A204.1 (cell line): ENCODE measurements around the gene MBP.

Source experiments
- FAIRE-seq: peaks from 2 replicates; lab custom pipeline; 2012; peaks lifted over from hg19 to GRCh38; lab: Jason Lieb, UNC

Gene MBP

DNA sequence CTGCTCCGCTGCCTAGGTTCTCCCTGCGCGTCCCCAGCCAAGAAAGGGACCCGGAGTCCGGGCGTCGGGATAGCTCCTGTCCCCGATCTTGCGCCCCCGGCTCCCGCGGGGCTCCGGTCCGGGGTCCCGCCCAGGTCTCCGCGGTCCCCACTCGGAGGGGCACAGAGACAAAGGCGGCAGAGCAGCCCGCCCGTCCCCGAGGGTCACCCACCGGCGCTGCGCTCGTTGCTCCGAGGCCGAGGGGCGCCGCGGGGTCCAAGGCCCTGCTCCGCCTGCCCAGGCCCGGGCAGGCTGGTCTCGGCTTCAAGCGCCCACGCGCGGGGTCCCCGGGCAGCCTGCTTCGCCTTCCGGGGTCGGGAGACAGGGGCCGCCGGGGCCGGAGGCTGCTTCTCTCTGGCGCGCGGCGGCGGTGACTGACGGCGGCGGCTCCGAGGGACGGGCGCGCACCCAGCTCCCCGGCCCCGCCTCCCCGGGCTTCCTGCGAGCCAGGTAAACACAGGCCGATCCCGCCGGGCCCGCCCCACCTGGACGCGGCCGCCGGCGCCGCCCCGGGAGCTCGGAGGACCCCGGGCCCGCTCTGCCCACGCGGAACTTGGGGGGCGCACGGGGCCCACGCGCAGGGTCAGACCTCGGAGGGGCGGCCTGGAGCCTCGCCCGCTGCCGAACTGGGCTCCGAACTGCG is at the start of gene MBP:
Gene MBP, minus strand, starts transcription at position 415 of the 682 bp plus-strand sequence. CDS start 27,522 bp downstream, outside the sequence.
- FAIRE-seq, result no peak

DNA sequence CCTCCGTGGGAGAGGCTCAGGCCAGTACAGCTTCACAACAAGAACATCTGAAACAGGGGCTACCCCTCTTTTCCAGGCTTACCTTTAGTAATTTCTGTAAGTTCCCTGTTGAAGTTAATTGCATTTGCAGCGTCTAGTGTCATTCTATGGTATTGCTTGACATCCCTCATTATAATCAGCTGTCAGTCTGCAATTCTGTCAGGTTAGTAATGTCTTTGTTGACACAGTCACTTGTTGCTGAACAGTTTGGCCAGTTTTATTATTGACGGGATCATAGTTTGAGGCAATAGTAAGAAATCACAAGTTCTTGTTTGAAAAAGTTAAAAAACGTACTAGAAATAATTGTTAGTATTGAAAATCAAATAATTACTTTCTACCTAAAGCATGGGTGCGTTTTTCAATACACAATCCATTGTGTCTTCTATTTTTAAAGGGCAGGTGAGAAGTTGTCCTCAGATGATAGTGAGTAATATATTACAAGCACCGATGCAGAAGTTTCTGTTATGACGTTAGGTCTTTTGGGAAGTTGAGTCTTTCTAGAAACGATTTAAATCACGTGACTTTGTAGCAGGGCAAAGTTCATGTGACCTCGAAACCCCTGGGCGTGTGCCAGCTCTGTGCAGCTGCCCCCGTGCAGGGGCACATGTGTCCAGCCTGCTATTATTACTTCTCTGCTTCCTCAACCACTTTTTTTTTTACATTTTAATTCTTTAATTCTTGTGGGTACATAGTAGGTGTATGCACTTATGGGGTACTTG is 49.5 kb upstream of the MBP start:
- no peak for FAIRE-seq

DNA sequence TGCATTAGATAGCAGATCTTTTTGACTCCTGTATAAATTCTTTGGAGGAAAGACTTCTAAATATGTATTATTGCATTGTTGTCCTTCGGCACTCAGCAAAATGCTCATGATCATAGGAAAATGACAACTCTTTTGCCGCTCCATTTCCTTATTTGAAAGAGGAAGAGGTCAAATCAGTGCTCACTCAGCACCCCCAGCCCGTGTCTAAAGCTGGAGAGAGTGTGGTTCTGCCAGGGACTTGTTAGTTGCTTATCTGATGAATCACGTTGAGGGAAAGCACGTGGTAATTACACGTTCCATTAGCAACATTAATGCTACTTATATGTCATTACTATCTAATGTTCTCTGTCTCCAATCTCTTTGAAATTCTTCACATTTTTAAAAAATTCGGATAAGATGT is 46.0 kb upstream of the MBP start:
- no peak for FAIRE-seq

DNA sequence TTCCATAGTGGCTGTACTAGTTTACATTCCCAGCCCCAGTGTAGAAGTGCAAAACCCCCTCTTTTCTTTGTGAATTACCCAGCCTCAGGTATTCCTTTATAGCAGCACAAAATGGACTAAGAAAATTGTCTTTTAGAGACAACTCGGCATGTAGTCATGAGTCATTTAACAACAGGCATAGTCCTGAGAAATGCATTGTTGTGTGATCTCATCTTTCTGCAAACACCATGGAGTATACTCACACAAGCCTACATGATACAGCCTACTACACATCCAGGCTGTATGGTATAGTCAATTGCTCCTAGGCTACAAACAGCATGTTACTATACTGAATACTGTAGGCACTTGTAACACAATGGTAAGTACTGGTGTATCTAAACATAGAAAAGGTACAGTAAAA is 44.4 kb upstream of the MBP start:
- no peak for FAIRE-seq

DNA sequence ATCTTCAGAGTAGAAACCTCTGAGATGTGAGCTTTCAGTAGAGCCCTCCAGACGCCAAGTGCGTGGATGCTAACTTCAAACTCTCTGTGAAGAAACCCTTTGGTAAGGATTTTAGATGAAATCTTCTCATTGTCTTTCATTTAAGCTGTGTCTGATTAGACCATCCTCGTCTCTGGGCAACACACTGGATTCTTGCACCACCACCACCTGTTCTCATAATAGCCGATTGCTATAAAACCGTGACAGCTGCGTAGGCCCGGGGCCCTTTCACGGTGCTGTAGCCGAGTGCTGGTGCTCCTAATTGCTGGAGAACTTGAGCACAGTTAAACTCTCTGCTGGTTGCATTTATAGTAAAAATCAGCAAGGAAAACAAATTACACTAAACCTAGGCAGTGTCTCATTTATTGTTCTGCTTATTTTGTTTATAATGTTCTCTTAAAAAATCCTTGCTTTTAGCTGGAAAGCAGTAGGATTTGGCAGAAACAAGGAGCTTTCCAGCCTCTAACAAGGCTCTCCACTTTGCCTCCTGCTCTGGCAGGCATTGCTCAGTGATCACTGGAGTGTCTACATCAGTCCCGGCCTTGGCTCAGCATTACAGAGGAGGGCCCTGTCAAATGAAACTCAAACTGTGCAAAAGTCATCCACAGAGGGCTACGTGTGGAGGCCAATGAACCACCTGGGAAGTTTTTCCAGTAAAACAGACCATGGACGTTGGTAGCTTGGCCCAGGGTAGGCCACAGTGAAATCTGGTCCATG is 40.9 kb upstream of the MBP start:
- FAIRE-seq, result no peak

DNA sequence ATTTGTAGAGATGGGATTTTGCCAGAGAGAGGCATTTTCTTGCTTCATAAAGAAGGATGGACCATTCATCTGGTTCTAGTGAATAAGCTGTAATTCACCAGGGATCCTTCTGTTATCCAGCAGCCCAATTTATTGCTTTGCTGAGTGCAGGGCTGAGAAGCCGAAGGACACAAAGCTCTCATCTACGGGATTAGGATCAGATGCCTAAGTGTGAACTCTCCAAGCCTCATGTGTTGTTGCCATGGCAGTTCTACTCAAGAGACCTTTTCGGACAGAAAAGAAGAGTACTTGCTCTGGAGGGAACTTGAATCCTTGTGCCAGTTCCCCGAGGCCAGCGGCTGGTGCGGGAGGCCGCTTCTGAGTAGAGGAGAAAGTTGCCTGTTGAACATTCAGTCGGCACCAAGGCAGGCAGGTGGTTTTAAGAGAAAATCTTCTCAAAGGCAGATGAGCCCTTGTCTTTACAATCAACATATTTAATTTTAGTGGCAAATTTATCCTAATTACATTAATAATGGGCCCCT is 38.4 kb upstream of the MBP start:
- no peak for FAIRE-seq

DNA sequence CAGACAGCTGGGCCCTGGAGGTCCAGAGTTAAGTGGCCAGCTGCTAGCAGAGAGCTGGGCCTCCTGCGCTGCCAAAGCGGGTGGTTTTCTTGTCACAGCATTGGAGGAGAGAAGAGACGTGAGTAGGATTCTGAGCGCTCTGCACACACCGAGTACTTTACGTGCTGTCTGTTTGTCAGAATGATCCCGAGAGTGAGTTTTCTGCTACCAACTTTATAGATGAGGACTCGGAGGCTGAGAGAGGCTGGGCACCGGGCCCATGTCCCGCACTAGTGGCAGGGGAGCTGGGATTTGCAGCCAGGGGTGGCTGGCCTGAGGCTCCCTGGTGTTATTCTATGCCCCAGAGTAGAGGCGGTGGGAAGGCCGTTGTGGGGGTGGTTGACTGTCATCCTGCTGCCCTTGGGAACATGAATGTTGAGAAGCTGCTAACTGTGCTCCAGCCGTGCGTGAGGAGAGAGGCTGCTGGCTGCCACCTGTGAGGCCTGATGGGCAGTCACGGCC is 36.3 kb upstream of the MBP start:
- FAIRE-seq, result no peak

DNA sequence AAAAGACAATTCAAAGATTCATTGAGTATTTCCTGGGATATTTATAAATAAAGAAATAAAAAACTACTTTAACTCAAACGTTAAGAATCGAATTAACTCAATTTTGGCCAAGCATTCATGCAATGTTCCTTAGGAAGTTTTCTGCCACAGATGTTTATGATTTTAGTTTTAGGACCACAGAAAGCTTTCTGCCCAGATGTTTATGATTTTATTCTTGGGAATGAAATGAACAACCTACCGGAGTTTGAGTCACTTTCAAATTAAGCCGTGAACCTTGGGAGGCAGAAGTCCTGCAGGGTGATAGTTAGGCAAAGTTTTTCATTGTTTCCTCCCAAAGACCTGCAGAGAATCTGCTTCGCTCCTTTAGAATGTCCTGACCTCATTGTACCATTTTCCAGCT is 34.7 kb upstream of the MBP start:
- FAIRE-seq, result no peak

DNA sequence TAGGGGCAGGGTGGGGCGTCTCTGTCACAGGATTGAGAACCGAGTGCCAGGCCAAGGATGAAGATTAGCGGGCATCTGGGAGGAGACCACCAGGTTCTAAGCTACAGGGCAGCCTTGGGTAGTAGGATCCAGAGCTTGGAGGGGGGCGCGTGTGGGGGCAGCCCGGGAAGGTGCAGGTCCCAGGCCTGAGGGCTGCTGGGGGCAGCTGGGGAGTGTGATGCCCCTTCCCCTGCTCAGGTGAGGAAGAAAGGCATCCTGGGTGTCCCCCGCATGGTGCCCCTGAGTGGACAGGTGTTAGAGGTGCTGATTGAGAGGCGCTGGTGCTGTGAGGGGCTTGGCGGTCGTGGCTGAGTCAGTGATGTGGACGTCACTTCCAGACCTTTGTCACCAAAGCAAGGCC is 33.9 kb upstream of the MBP start:
- FAIRE-seq, result no peak

DNA sequence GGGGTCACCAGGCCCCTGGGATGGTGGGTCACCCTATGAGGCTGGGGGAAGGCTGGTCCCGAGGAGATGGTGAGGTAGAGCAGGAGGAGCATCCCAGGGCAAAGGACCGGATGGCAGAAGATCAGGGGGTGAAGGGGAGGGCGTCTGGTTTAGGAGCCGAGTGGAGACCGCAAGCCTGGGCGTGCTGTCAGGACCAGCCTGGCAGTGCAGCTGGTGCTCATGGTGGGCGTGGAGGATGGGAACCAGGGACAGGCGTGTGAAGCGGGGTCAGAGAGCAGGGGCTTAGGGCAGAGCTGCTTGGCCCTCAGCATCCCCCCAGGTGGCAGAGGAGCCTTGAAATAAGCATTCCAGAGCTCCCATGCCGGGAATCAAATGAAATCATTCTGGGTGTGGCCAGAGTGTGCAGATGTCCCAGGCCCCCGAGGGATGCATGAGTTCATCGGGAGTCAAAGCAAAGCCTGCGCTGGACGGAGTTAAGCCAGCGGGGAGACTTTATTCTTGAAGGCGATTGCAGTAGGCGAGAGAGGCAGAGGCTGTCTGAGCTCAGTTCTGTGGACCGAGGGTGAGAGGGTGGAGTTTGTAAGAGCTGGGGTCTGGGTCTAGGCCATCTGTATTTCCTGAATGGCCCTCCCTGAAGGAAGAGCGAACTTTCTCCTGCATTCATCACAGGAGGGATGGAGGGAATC is 33.1 kb upstream of the MBP start:
- FAIRE-seq, result no peak

DNA sequence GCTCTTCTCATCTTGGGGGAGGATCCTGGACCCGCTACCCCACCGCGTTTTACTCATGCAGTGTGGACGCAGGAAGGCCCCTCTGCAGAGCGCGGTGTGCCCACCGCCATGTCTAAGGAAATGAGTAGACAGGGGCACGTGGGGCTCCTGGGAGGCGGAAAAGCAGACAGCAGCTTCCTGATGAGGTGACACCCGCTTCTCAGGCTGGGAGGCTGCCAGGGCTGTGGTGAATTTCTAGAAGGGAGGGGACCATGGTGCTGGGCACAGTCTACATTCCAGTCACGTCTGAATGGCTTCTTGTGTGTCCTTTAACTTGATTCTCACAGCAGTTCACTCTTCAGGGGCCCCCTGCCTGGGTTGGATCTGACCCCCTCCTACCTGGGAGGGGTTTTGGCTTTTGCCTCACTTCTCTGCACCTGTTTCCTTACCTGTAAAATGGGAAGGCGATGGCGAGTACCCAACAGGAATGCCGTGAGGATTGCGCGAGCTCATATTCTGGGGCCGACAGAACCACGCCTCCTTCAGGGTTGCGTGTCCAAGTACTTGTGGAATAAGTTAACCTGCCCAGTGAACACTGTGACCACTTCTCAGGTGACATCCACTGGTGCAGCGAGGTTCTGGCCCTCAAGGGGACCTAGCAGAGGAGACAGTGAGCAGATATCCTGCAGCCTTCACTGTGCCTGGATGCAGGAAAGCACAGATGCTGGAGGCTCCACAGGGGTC is 32.3 kb upstream of the MBP start:
- no peak for FAIRE-seq

DNA sequence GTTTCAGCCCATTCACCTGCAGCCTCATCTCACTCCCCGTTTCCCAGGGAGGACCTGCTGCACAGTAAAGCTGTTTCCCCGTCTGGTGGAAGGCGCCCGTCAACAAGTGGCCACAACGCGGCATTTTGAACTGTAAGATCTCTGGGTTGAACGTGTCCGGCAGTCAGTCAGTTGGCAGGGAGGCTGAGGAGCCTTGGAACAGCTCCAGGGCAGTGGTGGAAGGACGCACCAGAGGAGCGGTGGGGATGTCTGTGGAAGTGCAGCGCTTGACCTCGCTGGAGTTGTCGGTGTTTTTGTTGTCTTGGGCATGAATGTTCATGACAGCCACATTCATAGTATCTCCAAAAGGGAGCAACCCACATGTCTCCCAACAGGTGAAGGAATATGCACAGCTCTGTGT is 31.4 kb upstream of the MBP start:
- no peak for FAIRE-seq

DNA sequence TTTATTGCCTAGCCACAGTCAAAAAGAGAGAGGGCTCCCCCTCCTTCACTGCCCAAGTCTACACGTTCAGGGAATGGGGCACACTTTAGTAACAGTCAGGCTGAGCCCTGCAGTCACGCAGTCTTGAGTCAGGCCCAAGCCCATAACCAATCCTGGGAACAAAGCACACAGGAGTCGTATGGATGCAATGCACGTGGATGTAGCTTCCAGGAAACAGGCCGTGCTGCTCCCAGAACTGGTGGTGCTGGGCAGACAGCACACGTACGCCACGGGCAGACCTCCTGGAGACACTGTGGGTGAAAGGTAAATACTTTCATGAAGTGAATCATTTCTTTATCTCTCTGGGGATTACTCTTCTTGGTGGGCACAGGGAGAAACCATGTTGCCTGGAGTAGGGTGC is 30.0 kb upstream of the MBP start:
- no peak for FAIRE-seq

DNA sequence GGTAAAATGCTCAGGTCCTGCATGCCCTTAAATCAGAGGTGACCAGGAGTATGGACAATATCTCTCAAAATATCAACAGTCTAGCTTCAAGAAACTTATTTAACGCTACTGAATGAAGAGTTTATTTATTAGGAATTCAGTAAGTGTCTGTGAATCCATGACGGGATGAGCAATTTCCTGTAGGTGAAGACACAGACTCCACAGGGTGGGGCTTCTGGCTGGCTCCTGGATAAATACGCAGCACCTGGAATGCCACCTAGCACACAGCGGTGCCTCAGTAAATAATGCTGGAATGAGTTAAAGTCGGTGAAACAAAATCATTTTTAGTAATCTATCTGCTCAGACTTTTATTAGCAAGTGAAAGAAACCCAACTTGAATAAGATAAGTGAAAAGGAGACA is 29.4 kb upstream of the MBP start:
- no peak for FAIRE-seq

DNA sequence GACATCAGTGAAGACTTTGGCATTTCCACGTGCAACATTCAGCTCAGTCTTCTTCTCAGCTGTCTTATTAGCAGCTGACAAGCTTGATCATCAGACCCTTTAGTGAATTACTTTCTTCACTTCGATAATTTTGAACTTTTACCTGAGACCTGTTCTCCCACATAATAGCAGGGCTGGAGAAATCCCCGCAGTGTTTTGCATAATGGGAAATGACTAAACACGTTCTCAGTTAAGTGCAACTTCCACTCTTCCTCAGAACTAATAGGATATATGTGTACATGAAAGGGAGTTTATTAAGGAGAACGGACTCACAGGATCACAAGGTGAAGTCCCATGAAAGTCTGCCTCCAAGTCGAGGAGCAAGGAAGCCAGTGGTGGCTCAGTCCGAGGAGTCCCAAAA is 28.8 kb upstream of the MBP start:
- no peak for FAIRE-seq

DNA sequence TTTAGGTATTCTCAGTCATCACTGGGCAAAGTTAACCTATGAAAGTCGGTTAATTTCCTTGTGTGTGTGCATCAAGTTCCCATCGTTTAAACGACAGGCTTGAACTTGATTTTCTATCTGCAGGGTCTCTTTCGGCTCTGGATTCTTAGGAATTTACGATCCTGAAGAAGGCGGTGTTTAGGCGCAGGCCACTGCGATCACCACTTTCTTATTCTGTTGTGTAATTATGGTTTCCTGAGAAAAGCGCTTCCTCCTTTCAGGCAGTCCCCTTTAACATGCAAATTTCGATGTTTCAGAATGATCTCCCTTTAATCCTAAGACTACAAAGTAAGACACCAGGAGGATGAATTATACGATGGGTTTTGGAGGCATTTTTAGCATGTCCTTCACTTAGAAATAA is 27.9 kb upstream of the MBP start:
- no peak for FAIRE-seq

DNA sequence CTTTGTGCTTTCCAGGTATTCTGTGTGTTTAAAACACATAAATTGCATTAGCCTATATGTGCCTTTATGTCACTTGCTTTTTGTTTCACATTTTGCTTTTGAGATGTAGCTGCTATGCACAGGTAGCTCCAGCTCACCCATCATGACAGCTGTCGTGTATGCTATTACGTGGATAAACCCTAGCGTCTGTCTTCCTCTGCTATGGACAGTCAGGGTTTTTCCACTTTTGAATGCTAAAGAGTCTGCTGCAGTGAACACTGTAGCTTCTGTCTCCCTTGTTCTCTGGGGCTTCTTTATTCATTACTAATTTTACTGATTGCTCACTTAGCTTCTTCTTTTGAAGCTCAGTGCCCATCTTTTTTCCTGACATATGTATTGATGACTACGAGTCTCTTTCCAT is 24.7 kb upstream of the MBP start:
- FAIRE-seq, result no peak

DNA sequence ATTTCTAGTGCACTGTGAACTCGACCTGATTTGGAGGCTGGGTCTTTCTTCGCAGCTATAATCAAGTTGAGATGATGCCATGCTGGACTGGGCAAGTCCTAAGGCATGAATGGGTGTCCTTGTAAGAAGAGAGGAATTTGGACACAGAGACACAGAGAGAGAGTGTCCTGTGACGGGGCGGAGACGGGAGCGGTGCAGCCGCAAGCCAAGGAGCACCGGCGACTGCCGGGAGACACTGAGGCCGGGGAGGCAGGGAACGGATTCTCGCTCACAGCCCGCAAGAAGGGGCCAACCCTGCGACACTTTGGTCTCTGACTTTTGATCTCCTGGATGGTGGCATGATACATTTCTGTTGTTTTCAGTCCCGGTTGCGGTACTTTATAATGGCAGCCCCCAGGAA is 22.4 kb upstream of the MBP start:
- no peak for FAIRE-seq

DNA sequence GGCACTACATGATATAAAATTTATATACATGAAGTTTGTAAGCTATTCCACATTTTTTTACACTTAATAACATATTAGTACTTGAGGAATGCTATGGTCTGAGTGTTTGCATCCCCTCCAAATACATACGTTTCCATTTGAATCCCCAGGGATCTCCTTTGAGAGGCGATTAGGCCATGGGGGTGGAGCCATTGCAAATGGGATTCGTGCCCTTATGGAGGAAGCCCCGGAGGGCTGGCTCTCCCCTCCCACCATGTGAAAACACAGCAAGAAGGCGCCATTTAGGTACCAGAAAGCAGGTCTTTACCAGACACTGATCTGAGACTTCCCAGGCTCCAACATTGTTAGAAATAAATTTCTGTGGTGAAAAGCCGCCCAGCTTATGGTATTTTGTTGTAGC is 20.8 kb upstream of the MBP start:
- no peak for FAIRE-seq

DNA sequence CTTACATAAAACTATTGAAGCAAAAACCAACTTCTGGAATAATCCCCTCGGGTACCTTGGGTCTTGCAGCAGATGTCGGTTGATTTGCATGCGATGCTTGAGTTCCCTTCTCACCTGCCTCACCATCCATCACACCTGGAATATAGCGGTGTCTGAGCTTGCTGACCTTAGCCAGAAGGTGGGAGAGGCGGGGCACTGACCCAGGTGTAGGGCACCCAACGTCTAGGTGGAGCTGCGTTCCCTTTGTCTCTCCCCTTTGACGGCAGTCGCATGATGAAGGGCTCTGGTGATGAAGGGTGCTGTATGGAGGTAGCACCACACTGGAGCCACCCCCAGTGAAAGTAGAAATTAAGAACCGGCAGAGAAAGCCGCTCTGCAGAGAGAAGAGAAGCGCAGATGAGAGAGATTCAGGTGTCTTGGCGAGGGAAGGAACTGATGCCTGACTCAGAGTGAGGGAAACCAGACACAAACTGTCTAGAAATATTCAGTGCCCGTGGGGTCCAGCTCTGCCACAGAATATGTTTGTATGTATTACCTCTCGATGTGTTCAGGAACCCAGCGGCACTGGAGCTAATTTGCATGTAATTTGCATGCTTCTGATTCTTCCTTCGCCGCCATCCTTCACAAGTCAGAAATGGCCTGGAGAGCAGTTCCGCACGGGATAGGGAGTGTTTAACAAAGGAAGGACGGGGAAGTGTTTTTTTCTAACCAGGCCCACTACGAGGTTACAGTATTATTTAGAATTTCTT is 19.4 kb upstream of the MBP start:
- no peak for FAIRE-seq
